HAP-1 (cell line): ENCODE data around the gene HES2.
A peak's percentile ranks its signal among the peaks of the same experiment; 100 is the strongest.
"Not testable (repeated sequence)": the region's sequence is repeated elsewhere in the genome, so short reads cannot be mapped to it uniquely, and the experiment has no call there.

ENCODE experiments used
- DNase-seq, 2 experiments: peaks; one replicate each; pipeline ENCODE4 v3.0.0-alpha.2; 2016 to 2020; ENCODE audit warnings: low spot score in 2 of 2
- H3K27me3 ChIP-seq: fragments of 250-450 bp; sonication (Bioruptor Pico); 2 replicates; pipeline ENCODE4 v1.5.1; 2020; ENCODE audit warnings: low read depth, mild to moderate bottlenecking, moderate library complexity
- H3K36me3 ChIP-seq: fragments of 250-450 bp; sonication (Bioruptor Pico); replicated peaks from 2 replicates; pipeline ENCODE4 v1.5.1; 2020; ENCODE audit warnings: mild to moderate bottlenecking
- H3K4me1 ChIP-seq: fragments of 250-450 bp; sonication (Bioruptor Pico); 2 replicates; pipeline ENCODE4 v1.5.1; 2020; ENCODE audit warnings: mild to moderate bottlenecking
- H3K4me3 ChIP-seq: fragments of 250-450 bp; sonication (Bioruptor Pico); 2 replicates; pipeline ENCODE4 v1.5.1; 2020; ENCODE audit warnings: mild to moderate bottlenecking, moderate library complexity
- H3K9me3 ChIP-seq: fragments of 250-450 bp; sonication (Bioruptor Pico); 2 replicates; pipeline ENCODE4 v1.5.1; 2020; ENCODE audit warnings: mild to moderate bottlenecking, moderate library complexity
- in situ Hi-C: fragments of 300-500 bp; cut with MboI; formaldehyde crosslinking; loops from 3 replicates; pipeline ENCODE4 v1.14.3; 2020; ENCODE audit warnings: low sequenced_read_pairs, inconsistent platforms, mixed read lengths

Gene HES2

DNA sequence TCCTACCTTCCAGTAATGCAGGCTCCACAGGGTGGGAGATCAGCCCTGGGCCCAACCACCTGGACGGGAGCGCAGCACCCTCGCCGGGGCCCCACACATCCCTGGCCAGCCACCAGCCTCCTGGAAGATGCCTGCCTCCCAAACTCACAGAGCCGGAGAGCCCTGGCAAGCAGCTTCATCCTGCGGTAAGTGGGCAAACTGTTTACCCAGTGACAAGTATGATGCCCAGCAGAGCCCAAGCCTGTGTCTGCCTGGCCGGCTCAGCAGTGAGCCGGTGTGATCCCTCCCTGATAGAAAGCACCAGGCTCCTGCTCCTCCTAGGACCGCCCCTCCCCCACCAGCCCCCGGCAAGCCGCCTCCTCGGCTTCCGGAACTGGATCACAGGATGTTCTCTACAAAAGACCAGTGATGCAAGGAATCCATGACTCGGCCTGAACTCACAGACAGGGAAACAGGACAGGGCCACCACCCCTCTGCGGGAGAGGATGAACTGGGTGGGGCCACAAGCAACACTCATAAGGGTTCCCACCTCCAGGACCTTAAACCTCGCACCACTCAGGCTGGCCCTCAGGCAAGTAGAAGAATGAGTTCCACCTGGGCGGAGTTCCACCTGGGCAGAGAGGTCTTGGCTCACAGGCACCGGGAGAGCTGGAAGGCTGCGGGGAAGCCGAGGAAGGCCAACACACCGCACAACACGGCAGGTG lies 34.1 kb downstream of the HES2 start:
- Histone ChIP-seq H3K4me3 (no peak overlapping the region), H3K9me3 (peaks cover 2% of the 10 kb centered on the region), H3K27me3 (no peaks in the 10 kb centered on the region), H3K36me3 (0 out of 2 replicates have a peak, but pooled peaks cover 2% of the 10 kb centered on the region), H3K4me1 (peaks cover 6% of the 10 kb centered on the region)
- peak in 1 of 2 experiments; percentile 33 for DNase-seq
- in situ Hi-C loops = no loop called here

DNA sequence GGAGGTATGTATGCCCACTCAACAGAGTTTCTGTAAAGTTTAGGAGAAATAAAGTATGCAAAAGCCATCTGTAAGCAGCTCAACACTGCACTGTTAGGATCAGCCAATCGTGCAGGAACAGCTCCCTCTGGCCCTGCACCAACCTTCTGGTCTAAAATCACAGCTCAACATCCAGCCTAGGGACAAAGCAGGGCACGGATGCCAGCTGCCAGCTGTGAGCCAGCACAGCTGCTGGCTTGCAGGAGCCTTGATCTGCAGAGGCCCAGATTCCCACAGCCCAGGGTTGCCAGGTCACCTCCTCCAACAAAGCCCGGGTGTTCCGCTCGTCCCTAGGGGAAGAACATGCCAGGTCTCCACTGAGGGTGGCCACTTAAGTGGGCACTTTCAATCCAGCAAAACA lies 34.8 kb downstream of the HES2 start:
- H3K27me3 ChIP-seq = no peaks in the 10 kb centered on the region
- DNase-seq = no peak
- 0 out of 2 replicates have a peak, but pooled peaks cover 2% of the 10 kb centered on the region for H3K36me3 ChIP-seq
- in situ Hi-C loops = no loop called here
- H3K4me3 ChIP-seq = no peak overlapping the region
- peaks cover 6% of the 10 kb centered on the region for H3K4me1 ChIP-seq
- H3K9me3 ChIP-seq = peaks cover 2% of the 10 kb centered on the region

DNA sequence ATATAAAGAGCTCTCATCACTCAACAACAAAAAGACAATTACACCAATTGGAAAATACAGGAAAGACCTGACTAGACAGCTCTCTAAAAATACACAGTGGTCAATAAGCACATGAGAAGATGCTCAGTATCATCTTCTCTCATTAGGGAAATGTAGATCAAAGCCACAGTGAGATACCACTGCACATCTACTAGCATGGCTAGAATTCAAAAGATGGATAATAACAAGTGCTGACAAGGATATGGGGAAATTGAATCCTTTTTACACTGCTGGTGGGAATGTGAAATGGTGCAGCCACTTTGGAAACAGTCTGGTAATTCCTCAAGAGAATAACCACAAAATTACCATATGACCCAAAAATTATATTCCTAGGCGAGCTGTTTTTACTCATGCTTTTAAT lies 35.6 kb downstream of the HES2 start:
- 0 out of 2 replicates have a peak, but pooled peaks cover 2% of the 10 kb centered on the region for H3K36me3 ChIP-seq
- in situ Hi-C loops = no loop called here
- H3K4me1 ChIP-seq = peaks cover 6% of the 10 kb centered on the region
- peaks cover 5% of the 10 kb centered on the region for H3K9me3 ChIP-seq
- H3K27me3 ChIP-seq = no peaks in the 10 kb centered on the region
- no peak overlapping the region for H3K4me3 ChIP-seq
- no peak for DNase-seq

DNA sequence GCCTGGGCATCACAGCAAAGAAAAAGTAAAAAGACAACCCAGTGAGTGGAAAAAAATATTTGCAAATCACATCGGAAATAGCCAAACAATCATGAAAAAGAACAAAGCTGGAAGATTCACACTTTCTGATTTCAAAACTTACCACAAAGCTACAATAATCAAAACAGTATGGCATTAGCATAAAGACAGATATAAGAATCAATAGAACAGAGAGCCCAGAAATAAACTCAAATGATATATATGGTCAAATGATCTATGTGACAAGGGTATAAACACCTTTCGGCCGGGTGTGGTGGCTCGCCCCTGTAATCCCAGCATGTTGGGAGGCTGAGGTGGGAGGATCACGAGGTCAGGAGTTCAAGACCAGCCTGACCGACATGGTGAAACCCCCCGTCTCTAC lies 39.7 kb downstream of the HES2 start:
- H3K27me3 ChIP-seq = no peaks in the 10 kb centered on the region
- H3K4me3 ChIP-seq = no peak overlapping the region
- H3K9me3 ChIP-seq = peaks cover 5% of the 10 kb centered on the region
- in situ Hi-C loops = no loop called here
- no peaks in the 10 kb centered on the region for H3K36me3 ChIP-seq
- H3K4me1 ChIP-seq = no peaks in the 10 kb centered on the region
- DNase-seq = no peak

DNA sequence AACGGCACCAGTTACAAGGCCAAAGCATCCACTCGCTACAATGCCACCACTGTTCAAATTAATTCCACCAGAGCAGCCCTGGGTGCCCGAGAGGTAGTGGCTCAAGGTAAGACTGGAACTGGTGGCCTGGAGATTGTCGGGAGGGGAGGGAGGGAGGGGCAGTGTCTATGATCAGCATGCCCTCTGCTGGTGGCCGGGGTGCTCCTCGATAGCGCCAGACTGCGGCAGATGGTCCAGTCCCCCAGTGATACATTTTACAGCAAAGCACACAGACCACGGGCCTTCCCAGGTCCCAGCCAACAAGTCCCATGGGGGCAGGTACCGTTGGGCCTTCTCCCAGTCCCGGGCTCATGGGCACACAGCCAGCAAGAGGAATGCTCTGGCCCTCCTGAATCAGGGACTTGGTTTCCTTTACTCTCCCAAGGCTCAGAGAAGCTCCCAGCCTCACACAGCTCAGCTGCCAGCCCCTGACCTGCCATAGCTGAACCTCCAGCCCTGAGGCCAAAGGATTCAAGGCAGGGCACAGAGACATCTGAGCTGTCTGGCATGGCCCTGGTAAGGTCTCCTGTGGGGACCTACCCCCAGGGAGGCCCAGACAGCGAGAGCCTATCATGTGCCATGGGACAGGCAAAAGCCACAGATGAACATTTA lies 41.5 kb downstream of the HES2 start:
- Histone ChIP-seq H3K4me1 (no peaks in the 10 kb centered on the region), H3K4me3 (no peak overlapping the region), H3K9me3 (peaks cover 3% of the 10 kb centered on the region; the same call in 1 of the 2 replicates), H3K36me3 (no peaks in the 10 kb centered on the region), H3K27me3 (no peaks in the 10 kb centered on the region)
- in situ Hi-C loops = no loop called here
- DNase-seq = peak in 1 of 2 experiments; percentile 44

- no peaks in the 10 kb centered on the region for H3K36me3 ChIP-seq
Measured at GRCh38 chr1:6373961-6374720, 45.6 kb downstream of the HES2 start.

GRCh38 chr1:6372236-6372635 lies 47.5 kb downstream of the HES2 start:
- DNase-seq, in situ Hi-C loops, H3K4me3 ChIP-seq, H3K9me3 ChIP-seq, H3K36me3 ChIP-seq, H3K27me3 ChIP-seq, H3K4me1 ChIP-seq: not testable (repeated sequence)

More at GRCh38 chr1:6373961-6374720, 45.6 kb downstream of the HES2 start:
- Histone ChIP-seq H3K27me3 (no peaks in the 10 kb centered on the region), H3K4me3 (no peak overlapping the region), H3K9me3 (no peaks in the 10 kb centered on the region; the same call in 1 of the 2 replicates), H3K4me1 (no peaks in the 10 kb centered on the region)
- DNase-seq = no peak
- in situ Hi-C loops = no loop called here

- DNase-seq = no peak
- no peaks in the 10 kb centered on the region for H3K4me1 ChIP-seq
- no peaks in the 10 kb centered on the region for H3K27me3 ChIP-seq
- no peak overlapping the region for H3K4me3 ChIP-seq
- no peaks in the 10 kb centered on the region; the same call in 1 of the 2 replicates for H3K9me3 ChIP-seq
- in situ Hi-C loops = no loop called here
- H3K36me3 ChIP-seq = no peaks in the 10 kb centered on the region
Measured at GRCh38 chr1:6370006-6370405, 49.7 kb downstream of the HES2 start.

GRCh38 chr1:6367381-6368012 lies 52.2 kb downstream of the HES2 start:
- H3K4me1 ChIP-seq = no peaks in the 10 kb centered on the region
- H3K4me3 ChIP-seq = no peak overlapping the region
- no peak for DNase-seq
- no peaks in the 10 kb centered on the region; the same call in 1 of the 2 replicates for H3K9me3 ChIP-seq
- no peaks in the 10 kb centered on the region for H3K36me3 ChIP-seq
- in situ Hi-C loops = loop anchor here (5.0 kb wide), 1 partner anchor 35 kb away; no protein-coding TSS in a partner anchor
- no peaks in the 10 kb centered on the region for H3K27me3 ChIP-seq

GRCh38 chr1:6365047-6365446 lies 54.7 kb downstream of the HES2 start:
- Histone ChIP-seq H3K9me3 (no peaks in the 10 kb centered on the region), H3K36me3 (no peaks in the 10 kb centered on the region), H3K4me1 (no peaks in the 10 kb centered on the region), H3K27me3 (no peaks in the 10 kb centered on the region), H3K4me3 (no peak overlapping the region)
- in situ Hi-C loops = loop anchor here (5.0 kb wide), 1 partner anchor 37 kb away; no protein-coding TSS in a partner anchor
- DNase-seq = no peak

DNA sequence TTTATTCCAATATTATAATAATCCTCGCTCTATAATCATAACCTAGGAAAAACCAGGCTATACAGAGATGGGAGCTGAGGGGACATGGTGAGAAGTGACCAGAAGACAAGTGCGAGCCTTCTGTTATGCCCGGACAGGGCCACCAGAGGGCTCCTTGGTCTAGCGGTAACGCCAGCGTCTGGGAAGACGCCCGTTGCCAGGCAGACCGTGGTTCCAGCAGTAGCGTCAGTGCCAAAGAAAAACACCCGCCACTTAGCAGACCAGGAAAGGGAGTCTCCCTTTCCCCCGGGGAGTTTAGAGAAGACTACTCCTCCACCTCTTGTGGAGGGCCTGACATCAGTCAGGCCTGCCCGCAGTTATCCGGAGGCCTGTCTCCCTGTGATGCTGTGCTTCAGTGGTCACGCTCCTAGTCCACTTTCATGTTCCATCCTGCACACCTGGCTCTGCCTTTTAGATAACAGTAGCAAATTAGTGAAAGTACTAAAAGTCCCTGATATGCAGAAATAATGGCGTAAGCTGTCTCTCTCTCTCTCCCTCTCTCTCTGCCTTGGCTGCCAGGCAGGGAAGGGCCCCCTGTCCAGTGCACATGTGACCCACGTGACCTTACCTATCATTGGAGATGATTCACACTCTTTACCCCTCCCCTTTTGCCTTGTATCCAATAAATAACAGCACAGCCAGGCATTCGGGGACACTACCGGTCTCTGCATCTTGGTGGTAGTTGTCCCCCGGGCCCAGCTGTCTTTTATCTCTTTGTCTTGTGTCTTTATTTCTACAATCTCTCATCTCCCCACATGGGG lies 56.4 kb downstream of the HES2 start:
- H3K27me3 ChIP-seq, in situ Hi-C loops, H3K36me3 ChIP-seq, H3K9me3 ChIP-seq, H3K4me3 ChIP-seq, H3K4me1 ChIP-seq: not testable (repeated sequence)
- peak in 1 of 2 experiments; percentile 74 for DNase-seq
